GM21381 (cell line): ENCODE measurements around the gene PTPRN2.
"Not testable (repeated sequence)": the region's sequence is repeated elsewhere in the genome, so short reads cannot be mapped to it uniquely, and the experiment has no call there.

Source experiments
- ATAC-seq: cut with Tn5 transposase; IDR thresholded peaks from one replicate; pipeline ENCODE4 v1.9.1; 2021; ENCODE audit warnings: mild to moderate bottlenecking, moderate library complexity; ENCODE audit not compliant: unreplicated experiment

PTPRN2 gene

GRCh38 chr7:157568770-157569584, 1018.6 kb downstream of the PTPRN2 start:
- peak; percentile 91 for ATAC-seq

- no peak for ATAC-seq
Measured at GRCh38 chr7:157568106-157568769, 1019.4 kb downstream of the PTPRN2 start.

- no peak for ATAC-seq
Measured at GRCh38 chr7:157567666-157568065, 1020.0 kb downstream of the PTPRN2 start.

GRCh38 chr7:157566631-157567006, 1021.0 kb downstream of the PTPRN2 start:
- ATAC-seq = no peak

- ATAC-seq = no peak
Measured at GRCh38 chr7:157565981-157566630, 1021.5 kb downstream of the PTPRN2 start.

GRCh38 chr7:157565201-157565626, 1022.4 kb downstream of the PTPRN2 start:
- no peak for ATAC-seq

- ATAC-seq = no peak
Measured at GRCh38 chr7:157564517-157565177, 1023.0 kb downstream of the PTPRN2 start.

GRCh38 chr7:157563467-157564135, 1024.0 kb downstream of the PTPRN2 start:
- not testable (repeated sequence) for ATAC-seq

GRCh38 chr7:157562522-157563398, 1024.9 kb downstream of the PTPRN2 start:
- ATAC-seq = not testable (repeated sequence)

- ATAC-seq = no peak
Measured at GRCh38 chr7:157561816-157562410, 1025.7 kb downstream of the PTPRN2 start.

GRCh38 chr7:157561523-157561785, 1026.2 kb downstream of the PTPRN2 start:
- ATAC-seq = no peak

- no peak for ATAC-seq
Measured at GRCh38 chr7:157560710-157561522, 1026.7 kb downstream of the PTPRN2 start.

- ATAC-seq = no peak
Measured at GRCh38 chr7:157560258-157560654, 1027.4 kb downstream of the PTPRN2 start.

- no peak for ATAC-seq
Measured at GRCh38 chr7:157559596-157560257, 1027.9 kb downstream of the PTPRN2 start.

- no peak for ATAC-seq
Measured at GRCh38 chr7:157558875-157559595, 1028.6 kb downstream of the PTPRN2 start.

GRCh38 chr7:157558516-157558874, 1029.1 kb downstream of the PTPRN2 start:
- no peak for ATAC-seq

GRCh38 chr7:157558061-157558460, 1029.6 kb downstream of the PTPRN2 start:
- no peak for ATAC-seq

GRCh38 chr7:157557263-157557662, 1030.4 kb downstream of the PTPRN2 start:
- ATAC-seq = no peak
